ENCODE measurements around the gene OXSR1.
A peak's percentile ranks its signal among the peaks of the same experiment; 100 is the strongest.

OXSR1 gene

DNA sequence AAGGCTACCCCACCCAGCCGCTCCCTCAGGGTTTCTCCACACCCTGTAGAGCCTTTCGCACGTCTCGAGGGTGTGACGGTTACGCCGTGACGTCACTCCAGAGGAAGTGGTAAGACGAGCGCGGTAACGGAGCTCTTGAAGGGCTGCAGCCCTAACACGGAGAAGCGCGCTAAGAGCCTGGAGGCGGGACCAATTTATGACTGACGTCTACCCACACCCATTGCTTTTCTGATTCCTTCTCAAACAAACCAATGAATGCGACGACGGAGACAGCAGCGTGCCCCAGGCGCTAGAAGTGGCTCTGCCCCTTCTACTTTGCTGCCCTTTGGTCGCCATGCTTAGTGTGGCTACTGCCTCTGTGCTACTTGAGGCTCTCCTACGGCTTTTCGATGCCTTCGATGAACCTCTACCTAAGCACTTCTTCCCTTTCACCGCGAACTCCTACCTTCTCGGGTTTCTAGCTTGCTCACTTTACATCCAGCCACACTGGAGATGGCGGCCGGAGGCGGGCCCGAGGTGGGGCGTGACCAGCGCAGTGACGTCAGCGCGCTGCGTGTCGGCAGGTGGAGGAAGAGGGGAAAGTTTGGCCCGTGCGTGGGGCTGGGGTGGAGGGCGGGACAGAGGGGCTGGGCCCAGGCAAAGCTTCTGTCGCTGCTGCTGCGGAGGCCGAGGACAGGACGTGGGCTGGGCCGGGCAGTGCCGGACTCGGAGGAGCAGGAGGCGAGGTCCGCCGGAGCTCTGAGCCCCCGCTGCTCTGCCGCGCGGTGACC is at the start of gene OXSR1:
Gene OXSR1 (plus strand): TSS at position 586 of the 770 bp plus-strand sequence. CDS start 340 bp downstream, outside the sequence.
- peak; percentile 91 to 94 (median 92) for DNase-seq (ENCODE audit: low read depth in 4 of 4, low spot score in 1 of 4)

GRCh38 chr3:38115645-38116427 is 49.5 kb upstream of the OXSR1 start:
- DNase-seq (ENCODE audit: low read depth in 4 of 4, low spot score in 1 of 4), result no peak

GRCh38 chr3:38116471-38117162 is 48.7 kb upstream of the OXSR1 start:
- no peak for DNase-seq (ENCODE audit: low read depth in 4 of 4, low spot score in 1 of 4)

GRCh38 chr3:38117163-38117716 is 48.1 kb upstream of the OXSR1 start:
- DNase-seq (ENCODE audit: low read depth in 4 of 4, low spot score in 1 of 4), result no peak

DNA sequence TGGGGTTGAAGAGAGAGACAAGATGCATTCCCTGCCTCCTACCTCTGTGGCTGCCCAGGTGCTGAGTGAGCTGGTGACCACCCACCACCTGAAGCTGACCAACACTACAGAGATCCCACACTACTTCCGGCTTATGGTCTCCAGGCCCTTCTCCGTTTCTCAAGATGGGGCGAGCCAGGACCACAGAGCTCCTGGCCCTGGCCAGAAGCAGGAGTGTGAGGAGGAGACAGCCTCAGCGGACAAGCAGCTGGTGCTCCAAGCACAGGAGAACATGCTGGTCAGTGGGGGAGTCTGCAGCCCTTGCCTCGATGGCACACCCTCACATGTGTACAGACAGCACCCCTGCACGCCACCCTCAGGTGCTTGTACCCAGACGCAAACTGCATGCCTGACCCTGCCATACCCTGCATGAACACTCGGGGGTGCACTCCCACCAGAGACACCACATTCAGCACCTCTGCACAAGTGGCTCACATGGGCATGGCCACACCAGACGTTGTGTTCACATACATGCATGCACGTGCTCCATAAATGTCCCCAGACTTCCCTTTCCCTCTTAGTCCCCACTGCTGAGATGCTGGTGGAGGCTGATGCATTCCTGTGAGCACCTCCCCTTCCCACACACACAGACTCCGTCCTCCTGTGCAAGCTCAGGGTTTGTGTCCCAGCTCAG is 47.5 kb upstream of the OXSR1 start:
- peak in 2 of 4 experiments; percentile 56 to 65 for DNase-seq (ENCODE audit: low read depth in 4 of 4, low spot score in 1 of 4)

- DNase-seq (ENCODE audit: low read depth in 4 of 4, low spot score in 1 of 4), result no peak
These were observed 46.7 kb upstream of the OXSR1 start for GRCh38 chr3:38118421-38119247.

DNA sequence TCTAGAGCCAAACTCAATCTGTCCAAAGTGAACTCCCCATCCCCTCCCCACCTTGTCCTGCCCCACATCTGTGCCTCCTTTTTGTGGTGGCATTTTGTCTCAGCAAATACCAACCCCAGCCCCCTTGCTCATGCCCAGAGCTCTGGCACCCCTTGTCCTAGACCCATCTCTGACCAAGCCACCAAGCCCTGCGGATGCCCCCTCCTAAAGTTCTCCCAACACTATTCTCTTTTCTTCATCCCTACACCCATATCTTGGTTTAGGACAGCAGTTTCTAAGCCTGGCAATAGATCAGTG is 46.1 kb upstream of the OXSR1 start:
- no peak for DNase-seq (ENCODE audit: low read depth in 4 of 4, low spot score in 1 of 4)

- no peak for DNase-seq (ENCODE audit: low read depth in 4 of 4, low spot score in 1 of 4)
These were observed 45.3 kb upstream of the OXSR1 start for GRCh38 chr3:38119821-38120692.

GRCh38 chr3:38120693-38121450 is 44.5 kb upstream of the OXSR1 start:
- DNase-seq (ENCODE audit: low read depth in 4 of 4, low spot score in 1 of 4), result no peak

GRCh38 chr3:38121451-38121831 is 43.9 kb upstream of the OXSR1 start:
- DNase-seq (ENCODE audit: low read depth in 4 of 4, low spot score in 1 of 4), result no peak

DNA sequence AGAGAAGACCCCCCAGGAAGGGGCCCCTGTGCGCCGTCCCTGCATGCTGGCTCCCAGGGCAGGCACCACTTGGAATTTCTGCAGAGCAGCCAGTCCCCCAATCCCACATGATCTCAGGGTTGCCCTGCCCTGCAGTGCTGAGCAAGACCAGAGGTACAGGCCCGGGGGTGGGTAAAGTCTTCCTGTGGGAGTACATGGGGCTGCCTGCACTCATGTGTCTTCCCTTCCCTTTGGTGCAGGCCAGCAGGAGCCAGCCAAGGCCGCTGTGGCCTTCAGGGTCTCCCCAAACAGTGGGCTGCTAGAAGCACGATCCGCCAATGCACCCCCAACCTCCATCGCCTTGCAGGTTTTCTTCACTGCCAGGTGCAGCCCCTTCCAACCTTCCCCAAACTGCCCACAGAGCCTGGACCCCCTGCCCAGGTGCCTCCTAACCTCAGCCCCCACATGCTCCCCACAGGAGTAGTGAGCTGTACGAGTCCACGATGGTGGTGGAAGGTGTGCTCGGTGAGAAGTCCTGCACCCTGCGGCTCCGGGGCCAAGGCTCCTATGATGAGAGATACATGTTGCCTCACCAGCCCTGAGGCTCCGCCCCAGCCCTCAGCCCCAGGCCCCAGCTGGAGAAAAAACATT is 43.4 kb upstream of the OXSR1 start:
- DNase-seq (ENCODE audit: low read depth in 4 of 4, low spot score in 1 of 4), result no peak

- no peak for DNase-seq (ENCODE audit: low read depth in 4 of 4, low spot score in 1 of 4)
These were observed 42.5 kb upstream of the OXSR1 start for GRCh38 chr3:38122712-38123290.

GRCh38 chr3:38124324-38125122 is 40.8 kb upstream of the OXSR1 start:
- DNase-seq (ENCODE audit: low read depth in 4 of 4, low spot score in 1 of 4), result no peak

GRCh38 chr3:38125305-38126120 is 39.8 kb upstream of the OXSR1 start:
- DNase-seq (ENCODE audit: low read depth in 4 of 4, low spot score in 1 of 4), result no peak

- DNase-seq (ENCODE audit: low read depth in 4 of 4, low spot score in 1 of 4), result no peak
These were observed 39.0 kb upstream of the OXSR1 start for GRCh38 chr3:38126121-38126892.
